HEK293 (cell line): Measurements from ENCODE around the gene NIN.

Experiments used
- CTCF ChIA-PET: fragments of 350-600 bp; formaldehyde crosslinking; extraction: SDS; loops from one replicate; lab custom pipeline; 2021; ENCODE audit warnings: antibody characterized with exemption; lab: Yijun Ruan, JAX
- POLR2A ChIA-PET: fragments of 300-600 bp; formaldehyde crosslinking; extraction: SDS; loops from one replicate; lab custom pipeline; 2020; ENCODE audit warnings: antibody characterized with exemption, inconsistent platforms; lab: Yijun Ruan, JAX
- H3K27ac ChIP-seq: fragments of 200-500 bp; sonication (Bioruptor generic); 2 replicates; pipeline ENCODE4 v1.5.1; 2014; ENCODE audit warnings: low read depth, low read length, control low read depth, inconsistent platforms; ENCODE audit errors: extremely low read depth
- H3K36me3 ChIP-seq, 2 experiments: fragments of 200-500 bp in 1 of 2; sonication (Bioruptor generic) in 1 of 2; 1 replicate in 1 of 2; 2 replicates in 1 of 2; pipeline ENCODE4 v1.5.1; 2014 to 2017; ENCODE audit warnings: inconsistent platforms in 2 of 2, low read length in 2 of 2; ENCODE audit not compliant: control insufficient read depth in 2 of 2, insufficient read depth in 1 of 2
- H3K4me1 ChIP-seq: fragments of 200-500 bp; sonication (Bioruptor generic); 2 replicates; pipeline ENCODE4 v1.5.1; 2014; ENCODE audit warnings: mild to moderate bottlenecking, low read length, inconsistent platforms; ENCODE audit not compliant: control insufficient read depth, insufficient read depth
- H3K4me3 ChIP-seq: 2 replicates; pipeline ENCODE4 v1.5.1; 2011; ENCODE audit warnings: low read depth, mild to moderate bottlenecking, control low read depth, low read length, moderate library complexity
- H3K9me3 ChIP-seq: fragments of 200-500 bp; sonication (Bioruptor generic); 2 replicates; pipeline ENCODE4 v1.5.1; 2014; ENCODE audit warnings: low read depth, low read length, inconsistent platforms; ENCODE audit not compliant: control insufficient read depth, insufficient read depth
- HIC1 ChIP-seq: fragments of 450-650 bp; formaldehyde crosslinking; IDR thresholded peaks from 2 replicates; pipeline ENCODE4 v1.5.1; 2016; ENCODE audit warnings: missing biosample characterization, missing genetic modification characterization
- OSR2 ChIP-seq: fragments of 450-650 bp; formaldehyde crosslinking; IDR thresholded peaks from 2 replicates; pipeline ENCODE4 v1.5.1; 2016; ENCODE audit warnings: missing biosample characterization, missing genetic modification characterization
- REST ChIP-seq: fragments of 450-650 bp; formaldehyde crosslinking; IDR thresholded peaks from 2 replicates; pipeline ENCODE4 v1.5.1; 2016; ENCODE audit warnings: missing biosample characterization, missing genetic modification characterization
- TSHZ1 ChIP-seq: fragments of 450-650 bp; formaldehyde crosslinking; IDR thresholded peaks from 2 replicates; pipeline ENCODE4 v1.5.1; 2016; ENCODE audit warnings: missing biosample characterization, missing genetic modification characterization, borderline replicate concordance
- YY2 ChIP-seq: fragments of 450-650 bp; formaldehyde crosslinking; IDR thresholded peaks from 2 replicates; pipeline ENCODE4 v1.5.1; 2016; ENCODE audit warnings: missing biosample characterization, missing genetic modification characterization
- ZBTB21 ChIP-seq: fragments of 450-650 bp; formaldehyde crosslinking; IDR thresholded peaks from 2 replicates; pipeline ENCODE4 v1.5.1; 2017; ENCODE audit warnings: missing biosample characterization, missing genetic modification characterization
- ZBTB44 ChIP-seq: fragments of 450-650 bp; IDR thresholded peaks from 2 replicates; pipeline ENCODE4 v1.5.1; 2018; ENCODE audit warnings: missing biosample characterization, mild to moderate bottlenecking, missing genetic modification characterization
- ZFP37 ChIP-seq: fragments of 450-650 bp; formaldehyde crosslinking; IDR thresholded peaks from 2 replicates; pipeline ENCODE4 v1.5.1; 2016; ENCODE audit warnings: missing biosample characterization, missing genetic modification characterization
- ZFP69B ChIP-seq: fragments of 450-650 bp; formaldehyde crosslinking; IDR thresholded peaks from 2 replicates; pipeline ENCODE4 v1.5.1; 2016; ENCODE audit warnings: missing biosample characterization, missing genetic modification characterization
- ZIC2 ChIP-seq: fragments of 450-650 bp; formaldehyde crosslinking; IDR thresholded peaks from 2 replicates; pipeline ENCODE4 v1.5.1; 2016; ENCODE audit warnings: missing biosample characterization, missing genetic modification characterization
- ZNF548 ChIP-seq: fragments of 450-650 bp; formaldehyde crosslinking; IDR thresholded peaks from 2 replicates; pipeline ENCODE4 v1.5.1; 2016; ENCODE audit warnings: missing biosample characterization, missing genetic modification characterization
- ZNF561 ChIP-seq: fragments of 450-650 bp; IDR thresholded peaks from 2 replicates; pipeline ENCODE4 v1.5.1; 2018; ENCODE audit warnings: missing biosample characterization, missing genetic modification characterization, borderline replicate concordance
- ZNF571 ChIP-seq: fragments of 450-650 bp; formaldehyde crosslinking; IDR thresholded peaks from 2 replicates; pipeline ENCODE4 v1.5.0; 2017; ENCODE audit warnings: missing biosample characterization, missing genetic modification characterization
- ZNF580 ChIP-seq: fragments of 450-650 bp; formaldehyde crosslinking; IDR thresholded peaks from 2 replicates; pipeline ENCODE4 v1.5.1; 2016; ENCODE audit warnings: missing biosample characterization, missing genetic modification characterization
- ZNF600 ChIP-seq: fragments of 450-650 bp; formaldehyde crosslinking; IDR thresholded peaks from 2 replicates; pipeline ENCODE4 v1.5.1; 2016; ENCODE audit warnings: missing biosample characterization, missing genetic modification characterization
- ZNF670 ChIP-seq: fragments of 450-650 bp; formaldehyde crosslinking; IDR thresholded peaks from 2 replicates; pipeline ENCODE4 v1.5.1; 2016; ENCODE audit warnings: missing biosample characterization, missing genetic modification characterization, low read depth
- TF ChIP-seq, protein P1 (sequence below): fragments of 450-650 bp; formaldehyde crosslinking; IDR thresholded peaks from 2 replicates; pipeline ENCODE4 v1.5.1; 2017; ENCODE audit warnings: missing biosample characterization, missing genetic modification characterization
- TF ChIP-seq, protein P2 (sequence below): fragments of 450-650 bp; formaldehyde crosslinking; IDR thresholded peaks from 2 replicates; pipeline ENCODE4 v1.5.1; 2016; ENCODE audit warnings: missing biosample characterization, missing genetic modification characterization

Gene NIN

DNA sequence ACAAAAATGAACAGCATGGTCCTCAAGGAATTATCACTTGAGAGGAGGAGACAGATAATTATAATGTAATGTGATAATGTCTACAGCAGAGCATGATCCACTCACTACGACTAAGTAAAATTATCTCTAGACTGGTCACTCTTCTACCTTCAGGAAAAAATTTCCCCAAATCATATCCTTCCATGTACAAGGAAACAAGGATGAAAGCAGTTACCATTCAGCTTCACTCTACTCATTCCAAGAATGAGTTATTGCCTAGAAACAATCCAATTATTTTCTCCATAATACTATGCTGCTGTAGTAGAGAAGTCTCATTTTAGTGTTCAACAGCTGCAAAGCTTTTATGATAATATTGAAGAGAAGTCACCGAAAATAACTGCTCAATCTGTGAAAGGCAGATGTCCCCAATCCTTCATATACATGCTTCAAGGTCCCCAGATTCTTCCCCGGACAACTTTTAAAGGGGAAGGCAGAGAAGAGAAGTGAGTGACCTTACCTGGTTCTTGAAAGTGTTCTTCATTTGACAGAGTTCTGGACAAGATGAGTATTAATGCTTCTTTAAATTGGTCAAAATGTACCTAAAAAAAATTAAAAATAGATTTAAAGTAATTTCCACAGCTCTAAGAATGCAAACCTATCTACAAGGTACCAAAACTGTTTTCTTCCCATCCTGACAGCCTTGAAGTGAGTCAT lies 24.6 kb downstream of the NIN start (continued):
- TF ChIP-seq YY2 (tag by site-specific recombination) (no peak), ZNF548 (no peak)

DNA sequence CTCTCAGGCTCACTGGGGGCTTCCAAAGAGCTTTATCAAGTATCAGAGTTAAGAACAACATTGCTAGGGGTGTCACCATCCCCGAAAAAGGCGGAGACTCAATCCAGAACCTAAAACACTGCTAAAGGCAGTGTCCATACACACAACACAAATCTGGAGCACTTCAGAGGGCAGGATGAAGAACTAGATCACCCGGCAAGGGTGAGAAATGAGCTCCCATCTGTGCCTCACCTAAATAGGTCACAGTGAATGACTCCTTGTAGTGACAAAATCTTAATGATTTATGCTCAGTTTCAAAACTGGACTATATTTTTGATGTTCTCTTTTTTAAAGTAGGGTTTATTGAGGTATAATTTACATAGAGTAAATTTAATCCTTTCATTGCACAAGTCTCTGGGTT lies 25.6 kb downstream of the NIN start:
- ChIA-PET CTCF (interaction anchor here (0.7 to 2.9 kb wide), 2 partner anchors 32 to 77 kb away, joined by 3 to 10 read pairs; no protein-coding TSS in a partner anchor), POLR2A (no interaction called here)
- Histone ChIP-seq H3K4me1 (peaks cover 6% of the 10 kb centered on the region), H3K9me3 (no peaks in the 10 kb centered on the region), H3K4me3 (no peak overlapping the region), H3K36me3 (peaks cover 0 to 8% of the 10 kb centered on the region in 2 experiments; a peak in 2 of 3 replicates), H3K27ac (no peak overlapping the region)
- TF ChIP-seq ZNF580 (tag by site-specific recombination) = no peak
- no peak for TF ChIP-seq ZBTB44 (tag by site-specific recombination)
- no peak for TF ChIP-seq ZNF561
- no peak for TF ChIP-seq TSHZ1 (tag by site-specific recombination)
- no peak for TF ChIP-seq ZIC2 (tag by site-specific recombination)
- TF ChIP-seq ZFP37 (tag by site-specific recombination) = no peak
- TF ChIP-seq ZNF571 (tag by site-specific recombination) = no peak
- TF ChIP-seq ZNF670 (tag by site-specific recombination) = no peak
- TF ChIP-seq ZFP69B (tag by site-specific recombination) = no peak
- no peak for TF ChIP-seq HIC1
- TF ChIP-seq, protein P1, sequence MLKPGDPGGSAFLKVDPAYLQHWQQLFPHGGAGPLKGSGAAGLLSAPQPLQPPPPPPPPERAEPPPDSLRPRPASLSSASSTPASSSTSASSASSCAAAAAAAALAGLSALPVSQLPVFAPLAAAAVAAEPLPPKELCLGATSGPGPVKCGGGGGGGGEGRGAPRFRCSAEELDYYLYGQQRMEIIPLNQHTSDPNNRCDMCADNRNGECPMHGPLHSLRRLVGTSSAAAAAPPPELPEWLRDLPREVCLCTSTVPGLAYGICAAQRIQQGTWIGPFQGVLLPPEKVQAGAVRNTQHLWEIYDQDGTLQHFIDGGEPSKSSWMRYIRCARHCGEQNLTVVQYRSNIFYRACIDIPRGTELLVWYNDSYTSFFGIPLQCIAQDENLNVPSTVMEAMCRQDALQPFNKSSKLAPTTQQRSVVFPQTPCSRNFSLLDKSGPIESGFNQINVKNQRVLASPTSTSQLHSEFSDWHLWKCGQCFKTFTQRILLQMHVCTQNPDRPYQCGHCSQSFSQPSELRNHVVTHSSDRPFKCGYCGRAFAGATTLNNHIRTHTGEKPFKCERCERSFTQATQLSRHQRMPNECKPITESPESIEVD (tag by site-specific recombination) = no peak
- no peak for TF ChIP-seq REST
- TF ChIP-seq ZNF600 (tag by site-specific recombination) = no peak
- TF ChIP-seq, protein P2, sequence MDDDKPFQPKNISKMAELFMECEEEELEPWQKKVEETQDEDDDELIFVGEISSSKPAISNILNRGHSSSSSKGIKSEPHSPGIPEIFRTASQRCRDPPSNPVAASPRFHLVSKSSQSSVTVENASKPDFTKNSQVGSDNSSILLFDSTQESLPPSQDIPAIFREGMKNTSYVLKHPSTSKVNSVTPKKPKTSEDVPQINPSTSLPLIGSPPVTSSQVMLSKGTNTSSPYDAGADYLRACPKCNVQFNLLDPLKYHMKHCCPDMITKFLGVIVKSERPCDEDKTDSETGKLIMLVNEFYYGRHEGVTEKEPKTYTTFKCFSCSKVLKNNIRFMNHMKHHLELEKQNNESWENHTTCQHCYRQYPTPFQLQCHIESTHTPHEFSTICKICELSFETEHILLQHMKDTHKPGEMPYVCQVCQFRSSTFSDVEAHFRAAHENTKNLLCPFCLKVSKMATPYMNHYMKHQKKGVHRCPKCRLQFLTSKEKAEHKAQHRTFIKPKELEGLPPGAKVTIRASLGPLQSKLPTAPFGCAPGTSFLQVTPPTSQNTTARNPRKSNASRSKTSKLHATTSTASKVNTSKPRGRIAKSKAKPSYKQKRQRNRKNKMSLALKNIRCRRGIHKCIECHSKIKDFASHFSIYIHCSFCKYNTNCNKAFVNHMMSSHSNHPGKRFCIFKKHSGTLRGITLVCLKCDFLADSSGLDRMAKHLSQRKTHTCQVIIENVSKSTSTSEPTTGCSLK (tag by site-specific recombination) = no peak
- no peak for TF ChIP-seq OSR2 (tag by site-specific recombination)
- TF ChIP-seq ZBTB21 (tag by site-specific recombination) = no peak
